GM10248 (cell line): ENCODE data around the gene TGFBI.

Source experiments
- CTCF ChIA-PET: fragments of 300-600 bp; sonication (Branson Sonifier 250); formaldehyde crosslinking; extraction: SDS; loops from one replicate; lab custom pipeline; 2021; ENCODE audit warnings: antibody characterized with exemption; lab: Yijun Ruan, JAX
- POLR2A ChIA-PET: fragments of 350-650 bp; sonication (Branson Sonifier 250); formaldehyde crosslinking; extraction: SDS; loops from one replicate; lab custom pipeline; 2020; ENCODE audit warnings: antibody characterized with exemption; lab: Yijun Ruan, JAX
- DNase-seq: peaks from one replicate; pipeline ENCODE4 v3.0.0; 2012; ENCODE audit errors: extremely low spot score
- TF ChIP-seq, protein P1 (sequence below): IDR thresholded peaks from 2 replicates; pipeline ENCODE4 v1.5.1; 2012; ENCODE audit warnings: mild to moderate bottlenecking, low read depth; ENCODE audit errors: extremely low read depth, missing control alignments, control extremely low read depth

The TGFBI gene

DNA sequence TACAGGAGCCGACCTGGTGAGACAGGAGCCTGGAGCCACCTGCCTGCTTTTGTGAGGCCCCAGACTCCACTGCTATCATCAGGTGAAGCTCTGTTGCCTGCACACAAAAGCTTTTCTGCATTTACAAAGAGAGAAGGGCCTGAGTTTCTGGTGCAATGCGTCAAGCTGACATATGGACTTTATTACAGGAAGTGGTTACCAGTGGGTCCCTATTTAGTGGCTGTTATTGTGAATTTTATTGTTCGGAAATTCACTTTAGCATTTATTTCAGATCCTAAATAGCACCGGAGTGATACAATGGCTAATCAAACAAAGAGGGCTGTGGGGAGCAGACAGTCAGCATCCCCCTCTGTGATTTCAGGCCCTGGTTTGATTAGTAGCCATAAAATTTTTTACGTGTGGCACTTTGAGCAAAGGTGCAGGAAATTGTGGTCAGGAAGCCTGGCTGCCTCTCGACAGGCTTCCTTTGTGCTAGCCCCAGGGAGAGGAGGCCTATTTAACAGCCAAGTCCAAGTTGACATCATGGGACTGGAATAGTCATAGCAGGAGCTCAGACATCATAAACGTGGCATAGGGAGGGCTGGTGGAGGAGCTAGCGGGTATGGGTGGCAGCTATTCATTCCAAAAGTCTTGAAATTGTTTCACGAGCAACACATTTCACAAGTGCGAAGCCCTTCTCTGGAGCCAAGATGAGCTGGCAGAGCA is 8.4 kb downstream of the TGFBI start:
- TF ChIP-seq, protein P1, sequence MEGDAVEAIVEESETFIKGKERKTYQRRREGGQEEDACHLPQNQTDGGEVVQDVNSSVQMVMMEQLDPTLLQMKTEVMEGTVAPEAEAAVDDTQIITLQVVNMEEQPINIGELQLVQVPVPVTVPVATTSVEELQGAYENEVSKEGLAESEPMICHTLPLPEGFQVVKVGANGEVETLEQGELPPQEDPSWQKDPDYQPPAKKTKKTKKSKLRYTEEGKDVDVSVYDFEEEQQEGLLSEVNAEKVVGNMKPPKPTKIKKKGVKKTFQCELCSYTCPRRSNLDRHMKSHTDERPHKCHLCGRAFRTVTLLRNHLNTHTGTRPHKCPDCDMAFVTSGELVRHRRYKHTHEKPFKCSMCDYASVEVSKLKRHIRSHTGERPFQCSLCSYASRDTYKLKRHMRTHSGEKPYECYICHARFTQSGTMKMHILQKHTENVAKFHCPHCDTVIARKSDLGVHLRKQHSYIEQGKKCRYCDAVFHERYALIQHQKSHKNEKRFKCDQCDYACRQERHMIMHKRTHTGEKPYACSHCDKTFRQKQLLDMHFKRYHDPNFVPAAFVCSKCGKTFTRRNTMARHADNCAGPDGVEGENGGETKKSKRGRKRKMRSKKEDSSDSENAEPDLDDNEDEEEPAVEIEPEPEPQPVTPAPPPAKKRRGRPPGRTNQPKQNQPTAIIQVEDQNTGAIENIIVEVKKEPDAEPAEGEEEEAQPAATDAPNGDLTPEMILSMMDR: no peak
- POLR2A ChIA-PET: no interaction called here
- CTCF ChIA-PET: interaction anchor here (1.2 to 2.0 kb wide), 4 partner anchors 9 to 175 kb away, joined by 3 to 7 read pairs (median 6); no protein-coding TSS in a partner anchor
- no peak for DNase-seq

DNA sequence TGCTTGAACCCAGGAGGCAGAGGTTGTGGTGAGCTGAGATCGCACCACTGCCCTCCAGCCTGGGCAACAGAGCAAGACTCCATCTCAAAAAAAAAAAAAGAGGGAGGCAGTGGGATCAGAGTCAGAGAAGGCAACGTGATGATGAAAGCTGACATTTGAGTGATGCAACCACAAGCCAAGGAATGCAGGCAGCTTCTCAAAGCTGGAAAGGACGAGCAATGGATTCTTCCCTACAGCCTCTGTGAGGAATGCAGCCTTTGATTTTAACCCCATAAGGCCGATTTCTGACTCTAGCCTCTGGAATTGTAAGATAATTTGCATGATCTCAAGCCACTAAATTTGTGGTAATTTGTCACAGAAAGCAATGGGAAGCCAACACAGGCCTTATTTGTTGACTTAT is 9.8 kb downstream of the TGFBI start:
- POLR2A ChIA-PET: no interaction called here
- CTCF ChIA-PET: interaction anchor here (1.2 kb wide), 1 partner anchor 68 kb away, joined by 4 read pairs; no protein-coding TSS in a partner anchor
- no peak for DNase-seq
- TF ChIP-seq, protein P1: no peak

GRCh38 chr5:136039202-136039601 is 10.4 kb downstream of the TGFBI start:
- ChIA-PET CTCF (interaction anchor here (1.2 kb wide), 1 partner anchor 69 kb away, joined by 4 read pairs; no protein-coding TSS in a partner anchor), POLR2A (no interaction called here)
- no peak for DNase-seq
- TF ChIP-seq, protein P1: no peak

DNA sequence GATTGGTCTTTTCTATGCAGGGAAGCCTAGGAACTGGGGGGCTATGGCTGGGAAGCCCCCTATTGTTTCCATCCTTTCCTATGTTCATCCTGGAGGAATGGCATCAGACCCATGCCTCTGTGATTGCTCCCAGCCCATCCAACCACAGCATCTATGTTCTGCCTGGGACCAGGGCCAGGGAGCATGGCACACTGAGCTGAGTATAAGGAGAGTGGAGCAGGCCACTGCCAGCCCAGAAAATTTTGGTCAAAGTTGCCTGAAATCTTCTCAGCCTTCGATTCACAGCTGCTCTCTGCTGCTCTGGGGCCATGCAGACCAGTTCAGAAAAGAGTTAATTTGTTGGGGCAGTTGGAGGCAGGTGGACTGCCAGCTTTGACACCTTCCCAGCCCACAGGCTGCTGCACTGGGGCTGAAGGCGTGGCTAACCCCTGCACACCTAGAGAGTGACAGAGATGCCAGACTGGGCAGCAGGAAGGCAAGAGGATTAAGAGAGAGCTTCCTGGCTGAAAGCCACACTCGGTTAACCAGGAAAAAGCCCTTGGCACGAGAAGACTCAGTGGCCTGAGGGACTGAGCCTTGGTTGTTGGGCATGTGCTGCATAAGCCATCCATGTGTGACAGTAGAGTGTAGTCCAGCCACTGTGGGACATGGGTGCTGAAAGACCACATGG is 12.1 kb downstream of the TGFBI start:
- POLR2A ChIA-PET: no interaction called here
- TF ChIP-seq, protein P1: no peak
- CTCF ChIA-PET: interaction anchor here (2.0 kb wide), 1 partner anchor 12 kb away, joined by 5 read pairs; no protein-coding TSS in a partner anchor
- DNase-seq: no peak

GRCh38 chr5:136042156-136042555 is 13.4 kb downstream of the TGFBI start:
- CTCF ChIA-PET: interaction anchor here (2.0 kb wide), 1 partner anchor 11 kb away, joined by 5 read pairs; no protein-coding TSS in a partner anchor
- TF ChIP-seq, protein P1: no peak
- DNase-seq: no peak
- POLR2A ChIA-PET: no interaction called here

DNA sequence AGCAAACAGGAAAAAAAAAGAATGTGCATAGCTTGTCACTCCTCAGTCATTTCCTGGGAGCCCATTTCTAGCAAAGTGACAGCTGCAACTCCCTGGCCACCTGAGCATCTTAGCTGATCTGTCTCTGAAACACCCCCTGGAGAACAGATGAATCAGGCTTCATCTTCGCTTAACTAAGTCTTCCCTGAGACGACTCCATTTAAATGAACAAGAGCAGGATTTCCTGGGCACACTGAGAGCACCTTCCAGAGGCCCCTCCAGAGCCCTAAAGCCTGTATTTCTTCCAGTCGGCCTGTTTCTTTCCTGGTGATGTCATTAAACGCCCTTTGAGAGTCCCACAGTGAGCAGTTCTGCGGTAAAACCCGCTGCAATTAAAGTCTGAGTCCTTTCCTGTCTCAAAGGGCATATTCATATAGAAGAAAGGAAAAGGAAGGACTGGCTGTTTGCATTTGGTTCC is 13.9 kb downstream of the TGFBI start:
- TF ChIP-seq, protein P1: no peak
- POLR2A ChIA-PET: no interaction called here
- no peak for DNase-seq
- CTCF ChIA-PET: interaction anchor here (2.0 kb wide), 1 partner anchor 10 kb away, joined by 5 read pairs; no protein-coding TSS in a partner anchor
